GM12878 (cell line): ENCODE results near the gene TLNRD1. TPM values are rescaled to one million over a fixed set of nuclear protein-coding genes. Genes with fewer than 3 reads are reported as not detected.
A peak's percentile ranks its signal among the peaks of the same experiment; 100 is the strongest.

Experiments used
- CHD1 ChIP-seq: IDR thresholded peaks from 2 replicates; pipeline ENCODE4 v1.6.1; 2012; ENCODE audit warnings: low read depth, low read length, improper control_type of control experiment
- ESRRA ChIP-seq: IDR thresholded peaks from 2 replicates; pipeline ENCODE4 v1.6.1; 2012; ENCODE audit warnings: mild to moderate bottlenecking, low read length, improper control_type of control experiment
- GABPA ChIP-seq: IDR thresholded peaks from 2 replicates; pipeline ENCODE4 v1.6.1; 2014; ENCODE audit warnings: antibody characterized with exemption, low read depth, mild to moderate bottlenecking, inconsistent platforms
- JUND ChIP-seq: IDR thresholded peaks from 2 replicates; pipeline ENCODE4 v1.6.1; 2012; ENCODE audit warnings: low read depth, mild to moderate bottlenecking, low read length, improper control_type of control experiment, moderate library complexity
- NFYA ChIP-seq: IDR thresholded peaks from 2 replicates; pipeline ENCODE4 v1.6.1; 2011; ENCODE audit warnings: low read depth, mild to moderate bottlenecking, low read length, improper control_type of control experiment, borderline replicate concordance
- NR2C2 ChIP-seq: IDR thresholded peaks from 2 replicates; pipeline ENCODE4 v1.6.1; 2011; ENCODE audit warnings: borderline replicate concordance, low read depth; ENCODE audit not compliant: control insufficient read depth, insufficient read length
- RAD21 ChIP-seq: IDR thresholded peaks from 2 replicates; pipeline ENCODE4 v1.6.1; 2011; ENCODE audit warnings: mild to moderate bottlenecking, low read depth, low read length, moderate library complexity; ENCODE audit not compliant: insufficient read depth
- SREBF1 ChIP-seq: IDR thresholded peaks from 2 replicates; pipeline ENCODE4 v1.6.1; 2012; ENCODE audit warnings: mild to moderate bottlenecking, low read length
- SUZ12 ChIP-seq: fragments of 200-600 bp; sonication (generic); IDR thresholded peaks from one replicate; pipeline ENCODE4 v1.6.1; 2018; ENCODE audit warnings: antibody characterized with exemption, mild to moderate bottlenecking; ENCODE audit not compliant: unreplicated experiment
- ZSCAN29 ChIP-seq: fragments of 450-650 bp; IDR thresholded peaks from 2 replicates; pipeline ENCODE4 v1.6.1; 2017; ENCODE audit warnings: mild to moderate bottlenecking, moderate library complexity
- polyA plus RNA-seq, 11 experiments: library from polyadenylated mRNA; depleted of rRNA in 4 of 11; unstranded in 6 of 11; stranded (reverse) in 5 of 11; fragments of >200 nt; fragmentation: Nextera tagmentation in 4 of 11; fragmentation: Illumina TruSeq in 1 of 11; extraction: Ambion mirVana in 4 of 11; extraction: Trizol in 1 of 11; gene quantifications; 1 replicate in 1 of 11; 2 replicates in 10 of 11; pipeline versions ENCODE4 v1.2.1 to v1.2.3, GENCODE V29; 2011 to 2016; ENCODE audit warnings: inconsistent platforms in 2 of 11, missing spikeins in 2 of 11, low read depth in 1 of 11
- total RNA-seq, 4 experiments: library from RNA; depleted of rRNA in 3 of 4; stranded (reverse); fragments of >200 nt in 3 of 4; fragmentation: Illumina TruSeq in 1 of 4; extraction: Trizol in 1 of 4; gene quantifications; 2 replicates each; pipeline versions ENCODE4 v1.2.1 to v1.2.3, GENCODE V29; 2013 to 2021
- TF ChIP-seq, protein P1 (sequence below): fragments of 450-650 bp; IDR thresholded peaks from 2 replicates; pipeline ENCODE4 v1.6.1; 2018; ENCODE audit warnings: borderline replicate concordance, mild to moderate bottlenecking; ENCODE audit not compliant: partially characterized antibody
- TF ChIP-seq, protein P2 (sequence below): fragments of 450-650 bp; IDR thresholded peaks from 2 replicates; pipeline ENCODE4 v1.6.1; 2016; ENCODE audit warnings: mild to moderate bottlenecking, moderate library complexity, borderline replicate concordance
- TF ChIP-seq, protein P3 (sequence below): fragments of 450-650 bp; IDR thresholded peaks from 2 replicates; pipeline ENCODE4 v1.6.1; 2017; ENCODE audit warnings: low read depth, mild to moderate bottlenecking, moderate library complexity

The TLNRD1 gene
- total and polyA plus RNA-seq, 10 of the 15 experiments (the other 5 are each of a cell fraction or from before 2014, with no cell fraction given), result 2.5 to 44.8 (median 9.1) TPM

DNA sequence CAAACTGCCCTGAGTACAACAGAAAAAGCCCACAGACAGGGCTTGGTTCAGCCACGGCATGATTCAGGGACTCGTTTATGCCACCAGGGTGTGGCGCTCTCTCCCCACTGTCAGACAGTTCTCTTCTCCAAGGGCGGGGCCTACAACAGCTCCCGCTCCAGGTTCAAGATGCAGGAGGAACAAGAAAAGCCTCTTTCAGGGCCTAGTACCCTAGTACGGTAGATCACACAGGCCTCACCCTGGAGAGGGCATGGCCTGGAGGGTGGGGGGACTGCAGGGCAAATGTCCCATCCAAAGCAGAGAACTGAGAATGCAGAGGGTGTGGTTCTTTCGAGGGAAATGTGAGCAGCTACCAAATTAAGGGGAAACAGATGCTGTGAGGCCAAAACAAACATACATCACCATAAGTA, 23.1 kb upstream of the TLNRD1 start (continued):
- TF ChIP-seq, protein P1, sequence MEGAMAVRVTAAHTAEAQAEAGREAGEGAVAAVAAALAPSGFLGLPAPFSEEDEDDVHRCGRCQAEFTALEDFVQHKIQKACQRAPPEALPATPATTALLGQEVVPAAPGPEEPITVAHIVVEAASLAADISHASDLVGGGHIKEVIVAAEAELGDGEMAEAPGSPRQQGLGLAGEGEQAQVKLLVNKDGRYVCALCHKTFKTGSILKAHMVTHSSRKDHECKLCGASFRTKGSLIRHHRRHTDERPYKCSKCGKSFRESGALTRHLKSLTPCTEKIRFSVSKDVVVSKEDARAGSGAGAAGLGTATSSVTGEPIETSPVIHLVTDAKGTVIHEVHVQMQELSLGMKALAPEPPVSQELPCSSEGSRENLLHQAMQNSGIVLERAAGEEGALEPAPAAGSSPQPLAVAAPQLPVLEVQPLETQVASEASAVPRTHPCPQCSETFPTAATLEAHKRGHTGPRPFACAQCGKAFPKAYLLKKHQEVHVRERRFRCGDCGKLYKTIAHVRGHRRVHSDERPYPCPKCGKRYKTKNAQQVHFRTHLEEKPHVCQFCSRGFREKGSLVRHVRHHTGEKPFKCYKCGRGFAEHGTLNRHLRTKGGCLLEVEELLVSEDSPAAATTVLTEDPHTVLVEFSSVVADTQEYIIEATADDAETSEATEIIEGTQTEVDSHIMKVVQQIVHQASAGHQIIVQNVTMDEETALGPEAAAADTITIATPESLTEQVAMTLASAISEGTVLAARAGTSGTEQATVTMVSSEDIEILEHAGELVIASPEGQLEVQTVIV, result no peak
- TF ChIP-seq RAD21 (peak; percentile 69), SUZ12 (no peak), ESRRA (no peak), NFYA (no peak), JUND (no peak), NR2C2 (no peak), SREBF1 (no peak), GABPA (no peak), CHD1 (no peak), ZSCAN29 (no peak)
- TF ChIP-seq, protein P2, sequence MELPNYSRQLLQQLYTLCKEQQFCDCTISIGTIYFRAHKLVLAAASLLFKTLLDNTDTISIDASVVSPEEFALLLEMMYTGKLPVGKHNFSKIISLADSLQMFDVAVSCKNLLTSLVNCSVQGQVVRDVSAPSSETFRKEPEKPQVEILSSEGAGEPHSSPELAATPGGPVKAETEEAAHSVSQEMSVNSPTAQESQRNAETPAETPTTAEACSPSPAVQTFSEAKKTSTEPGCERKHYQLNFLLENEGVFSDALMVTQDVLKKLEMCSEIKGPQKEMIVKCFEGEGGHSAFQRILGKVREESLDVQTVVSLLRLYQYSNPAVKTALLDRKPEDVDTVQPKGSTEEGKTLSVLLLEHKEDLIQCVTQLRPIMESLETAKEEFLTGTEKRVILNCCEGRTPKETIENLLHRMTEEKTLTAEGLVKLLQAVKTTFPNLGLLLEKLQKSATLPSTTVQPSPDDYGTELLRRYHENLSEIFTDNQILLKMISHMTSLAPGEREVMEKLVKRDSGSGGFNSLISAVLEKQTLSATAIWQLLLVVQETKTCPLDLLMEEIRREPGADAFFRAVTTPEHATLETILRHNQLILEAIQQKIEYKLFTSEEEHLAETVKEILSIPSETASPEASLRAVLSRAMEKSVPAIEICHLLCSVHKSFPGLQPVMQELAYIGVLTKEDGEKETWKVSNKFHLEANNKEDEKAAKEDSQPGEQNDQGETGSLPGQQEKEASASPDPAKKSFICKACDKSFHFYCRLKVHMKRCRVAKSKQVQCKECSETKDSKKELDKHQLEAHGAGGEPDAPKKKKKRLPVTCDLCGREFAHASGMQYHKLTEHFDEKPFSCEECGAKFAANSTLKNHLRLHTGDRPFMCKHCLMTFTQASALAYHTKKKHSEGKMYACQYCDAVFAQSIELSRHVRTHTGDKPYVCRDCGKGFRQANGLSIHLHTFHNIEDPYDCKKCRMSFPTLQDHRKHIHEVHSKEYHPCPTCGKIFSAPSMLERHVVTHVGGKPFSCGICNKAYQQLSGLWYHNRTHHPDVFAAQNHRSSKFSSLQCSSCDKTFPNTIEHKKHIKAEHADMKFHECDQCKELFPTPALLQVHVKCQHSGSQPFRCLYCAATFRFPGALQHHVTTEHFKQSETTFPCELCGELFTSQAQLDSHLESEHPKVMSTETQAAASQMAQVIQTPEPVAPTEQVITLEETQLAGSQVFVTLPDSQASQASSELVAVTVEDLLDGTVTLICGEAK, result no peak
- TF ChIP-seq, protein P3, sequence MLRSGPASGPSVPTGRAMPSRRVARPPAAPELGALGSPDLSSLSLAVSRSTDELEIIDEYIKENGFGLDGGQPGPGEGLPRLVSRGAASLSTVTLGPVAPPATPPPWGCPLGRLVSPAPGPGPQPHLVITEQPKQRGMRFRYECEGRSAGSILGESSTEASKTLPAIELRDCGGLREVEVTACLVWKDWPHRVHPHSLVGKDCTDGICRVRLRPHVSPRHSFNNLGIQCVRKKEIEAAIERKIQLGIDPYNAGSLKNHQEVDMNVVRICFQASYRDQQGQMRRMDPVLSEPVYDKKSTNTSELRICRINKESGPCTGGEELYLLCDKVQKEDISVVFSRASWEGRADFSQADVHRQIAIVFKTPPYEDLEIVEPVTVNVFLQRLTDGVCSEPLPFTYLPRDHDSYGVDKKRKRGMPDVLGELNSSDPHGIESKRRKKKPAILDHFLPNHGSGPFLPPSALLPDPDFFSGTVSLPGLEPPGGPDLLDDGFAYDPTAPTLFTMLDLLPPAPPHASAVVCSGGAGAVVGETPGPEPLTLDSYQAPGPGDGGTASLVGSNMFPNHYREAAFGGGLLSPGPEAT, result no peak
